Uterus (tissue), 2 donors: ENCODE data around the gene EDAR.

ENCODE experiments used
- CTCF ChIP-seq, 4 experiments: fragments of 200-600 bp in 2 of 4; fragments of 450-650 bp in 2 of 4; sonication (generic) in 2 of 4; IDR thresholded peaks; one replicate each; pipeline ENCODE4 v1.5.1; 2016 to 2019; ENCODE audit warnings: antibody characterized with exemption in 4 of 4, mild to moderate bottlenecking in 2 of 4, moderate library complexity in 1 of 4
- POLR2A ChIP-seq, 2 donors: fragments of 450-650 bp; IDR thresholded peaks; one replicate each; pipeline ENCODE4 v1.6.1; 2016; ENCODE audit warnings: antibody characterized with exemption in 2 of 2, mild to moderate bottlenecking in 1 of 2, moderate library complexity in 1 of 2

GRCh38 chr2:108878276-108878675, 110.7 kb downstream of the EDAR start:
- TF ChIP-seq CTCF (IDR thresholded peaks at IDR 0.05) (no peak), POLR2A (IDR thresholded peaks at IDR 0.05) (no peak)
